Cardiac septum (tissue), 1 donor: ENCODE data around the gene CABS1. TPM values are rescaled to one million over a fixed set of nuclear protein-coding genes. Genes with fewer than 3 reads are reported as not detected.

Experiments used
- DNase-seq: peaks from one replicate; pipeline ENCODE4 v3.0.0-alpha.2; 2020; ENCODE audit warnings: low spot score
- intact Hi-C: fragments of 100-400 bp; cut with DNase I; formaldehyde crosslinking; loops from one replicate; pipeline ENCODE4 v1.14.0; 2022
- total RNA-seq: library from RNA; stranded (reverse); fragmentation: NEBNext Ultra II Directional; extraction: Animal tissue kit (Norgen Biotek cat#: 25700); gene quantifications from one replicate; pipeline ENCODE4 v1.2.1, GENCODE V29; 2021
- donor health status: DM: no; HTN: no; CAD: no.

CABS1 gene
- total RNA-seq, 1 donor from 2014 or later, result not detected

GRCh38 chr4:70372760-70373159 lies 38.0 kb downstream of the CABS1 start:
- no peak for DNase-seq
- intact Hi-C loops, result no loop called here

- no peak for DNase-seq
- intact Hi-C loops, result no loop called here
Measured at GRCh38 chr4:70380578-70380977, 45.8 kb downstream of the CABS1 start.

GRCh38 chr4:70382691-70383181 lies 48.0 kb downstream of the CABS1 start, which contains the start of gene SMR3B:
TSS of gene SMR3B (plus strand) at chr4:70383131. CDS start at chr4:70384511, 1,380 bp downstream.
- intact Hi-C loops, result no loop called here
- no peak for DNase-seq

Other genes starting within 250 kb of the CABS1 start
- gene PRR27, start 180.7 kb upstream of the CABS1 start, total RNA-seq, result not detected
- gene ODAM, start 139.3 kb upstream of the CABS1 start, total RNA-seq, result not detected
- gene FDCSP, start 108.9 kb upstream of the CABS1 start, total RNA-seq, result not detected
- not detected for gene CSN3, start 92.4 kb upstream of the CABS1 start, total RNA-seq
- not detected for gene SMR3A, start 25.8 kb downstream of the CABS1 start, total RNA-seq
- gene SMR3B, start 48.1 kb downstream of the CABS1 start, total RNA-seq, result not detected
- not detected for gene OPRPN, start 63.0 kb downstream of the CABS1 start, total RNA-seq
- gene MUC7, start 137.2 kb downstream of the CABS1 start, total RNA-seq, result not detected
- not detected for gene AMTN, start 183.6 kb downstream of the CABS1 start, total RNA-seq